Suprapubic skin (tissue), 3 donors: ENCODE data around the gene STX12.

Experiments
- CTCF ChIP-seq, 2 donors: fragments of 200-600 bp in 1 of 2; fragments of 450-650 bp in 1 of 2; sonication (generic) in 1 of 2; IDR thresholded peaks; one replicate each; pipeline ENCODE4 v1.5.1; 2016 to 2019; ENCODE audit warnings: antibody characterized with exemption in 2 of 2, mild to moderate bottlenecking in 1 of 2, moderate library complexity in 1 of 2
- EP300 ChIP-seq: sonication (generic); formaldehyde crosslinking; IDR thresholded peaks from one replicate; pipeline ENCODE4 v1.6.1; 2017; ENCODE audit warnings: antibody characterized with exemption

GRCh38 chr1:27816921-27817630, 44.1 kb downstream of the STX12 start:
- TF ChIP-seq CTCF (IDR thresholded peaks at IDR 0.05) (no peak), EP300 (no peak)
